ENCODE results near the gene DMBT1.
A peak's percentile ranks its signal among the peaks of the same experiment; 100 is the strongest.
"Not testable (repeated sequence)": the region's sequence is repeated elsewhere in the genome, so short reads cannot be mapped to it uniquely, and the experiment has no call there.

DMBT1 gene

DNA sequence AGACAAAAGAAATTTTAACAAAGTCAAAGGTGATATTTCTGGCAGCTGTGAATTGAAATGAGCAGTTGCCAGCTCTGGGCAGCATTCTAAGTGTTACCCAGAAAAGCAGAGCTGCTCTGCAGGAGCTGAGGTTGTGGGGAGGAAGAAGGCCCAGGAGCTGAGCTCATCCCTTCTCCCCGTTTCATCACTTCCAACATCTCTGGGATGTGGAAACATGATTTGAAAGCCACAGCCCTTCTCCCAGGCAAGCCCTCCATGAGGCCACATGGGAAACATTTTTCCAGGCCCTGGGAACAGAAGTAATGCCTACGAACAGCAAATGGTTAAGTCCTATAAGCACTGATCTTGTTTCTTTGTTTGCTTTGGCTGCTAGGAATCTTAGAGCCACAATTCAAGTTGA, 10.9 kb upstream of the DMBT1 start:
- DNase-seq: no peak

DNA sequence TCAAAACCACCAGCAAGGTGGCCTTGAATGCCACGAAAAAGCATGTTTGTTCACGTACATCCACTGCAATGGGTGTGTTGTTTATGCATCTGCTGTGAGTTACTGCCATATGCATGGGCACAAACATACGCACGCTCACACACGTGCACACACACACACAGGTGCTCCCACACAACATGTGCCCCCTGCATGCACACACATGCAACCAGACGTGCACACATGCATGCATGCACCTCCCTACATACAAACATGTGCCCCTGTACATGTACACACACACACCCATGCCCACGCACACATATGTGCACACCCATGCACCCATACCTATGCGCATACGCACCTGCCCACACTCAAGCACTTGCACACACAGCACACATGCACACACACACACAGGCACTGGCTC, 10.1 kb upstream of the DMBT1 start:
- no peak for DNase-seq

DNA sequence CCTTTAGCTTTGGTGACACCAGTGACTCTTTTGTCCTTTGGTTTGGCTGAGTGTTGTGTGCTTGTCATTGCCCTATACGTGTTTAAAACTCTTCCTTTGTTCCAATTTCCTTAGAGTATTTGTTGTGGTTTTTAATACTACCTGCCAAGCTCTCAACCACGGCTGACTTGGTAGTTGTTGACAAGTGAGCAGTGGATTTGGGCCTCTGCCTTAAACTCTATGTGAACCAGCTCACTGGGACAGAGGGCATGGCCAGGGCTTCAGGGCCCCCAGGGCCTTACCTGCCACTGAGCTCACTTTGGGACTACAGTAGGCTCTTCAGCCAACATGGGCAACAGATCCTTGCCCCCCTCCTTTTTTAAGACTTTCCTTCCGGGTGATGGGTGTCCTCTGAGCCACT, 9.6 kb upstream of the DMBT1 start:
- DNase-seq: no peak

DNA sequence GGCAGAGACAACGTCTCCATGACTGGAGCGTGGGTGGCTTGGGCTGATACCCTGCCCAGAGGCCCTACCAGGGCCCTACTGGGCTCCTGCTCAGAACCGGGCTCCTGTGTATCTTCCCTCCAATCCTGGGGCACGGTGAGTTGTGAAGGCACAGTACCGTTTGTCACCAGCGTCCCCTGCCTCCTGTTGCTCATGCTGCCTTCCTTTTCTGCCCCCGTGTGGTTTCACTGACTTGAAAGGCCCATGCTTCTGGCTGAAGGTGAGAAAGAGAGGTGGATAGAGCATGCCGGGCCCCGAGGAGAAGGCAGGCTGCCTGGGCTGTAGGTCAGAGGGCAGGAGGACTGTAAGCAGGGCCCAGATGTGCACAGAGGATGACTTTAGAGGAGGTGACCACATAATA, 9.1 kb upstream of the DMBT1 start:
- no peak for DNase-seq

DNA sequence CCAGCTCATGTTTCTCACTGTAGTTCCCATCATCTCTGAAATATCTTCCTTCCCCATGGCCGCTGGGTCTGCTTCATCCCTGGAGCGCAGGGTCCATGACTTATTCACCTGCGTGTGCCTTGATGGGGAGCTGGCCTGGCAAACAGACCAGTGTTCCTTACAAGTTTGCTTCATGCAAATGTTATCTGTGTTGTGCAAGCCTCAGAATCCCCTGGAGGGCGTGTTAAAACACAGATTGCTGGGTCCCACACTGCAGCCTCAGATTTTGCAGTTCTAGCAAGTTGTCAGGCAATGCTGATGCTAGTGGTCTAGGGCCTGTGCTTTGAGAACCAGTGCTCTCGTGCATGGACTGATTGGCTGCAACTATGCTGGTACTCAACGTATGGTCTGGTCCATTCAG, 7.2 kb upstream of the DMBT1 start:
- no peak for DNase-seq

DNA sequence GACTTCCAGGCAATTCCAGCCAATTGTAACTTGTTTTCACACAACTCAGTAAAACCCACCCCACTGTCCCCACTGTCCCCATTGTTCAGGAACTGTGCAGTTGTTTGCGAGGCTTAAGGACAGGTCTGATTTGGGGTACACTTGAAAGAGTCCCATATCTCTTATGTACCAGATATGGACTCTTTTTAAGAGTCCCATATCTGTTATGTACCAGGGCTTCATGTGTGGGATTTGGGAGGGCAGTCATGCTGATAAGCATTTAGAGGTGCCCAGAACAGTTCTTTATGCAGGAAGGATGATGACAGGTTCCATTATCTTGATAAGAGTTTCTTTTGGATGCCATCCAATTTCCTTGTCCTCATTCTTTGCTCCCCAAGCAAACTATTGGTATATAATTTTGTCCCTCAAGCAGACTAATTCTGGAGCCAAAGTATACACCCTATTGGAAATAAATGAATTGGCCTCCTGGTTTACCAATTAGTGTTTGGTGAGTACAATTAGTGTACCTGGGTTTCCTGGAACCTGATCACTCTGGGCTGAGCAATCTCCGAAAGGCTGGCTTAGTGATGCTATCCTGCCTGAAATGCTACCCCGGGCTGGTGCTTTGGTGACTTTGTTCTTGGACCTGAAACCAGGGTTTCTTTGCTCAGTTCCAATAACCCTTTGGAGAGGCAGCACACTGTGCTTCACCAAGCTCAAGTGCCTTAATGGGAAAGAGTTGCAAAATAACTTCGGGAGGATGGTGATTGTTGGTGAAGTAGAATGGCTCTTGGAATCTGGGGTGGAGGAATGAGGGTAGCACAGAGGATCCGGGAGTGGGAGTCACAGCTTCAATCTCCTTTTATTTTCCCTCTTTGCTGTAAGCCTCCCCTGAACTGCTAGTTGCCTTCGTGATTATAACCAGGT, 6.2 kb upstream of the DMBT1 start:
- no peak for DNase-seq

DNA sequence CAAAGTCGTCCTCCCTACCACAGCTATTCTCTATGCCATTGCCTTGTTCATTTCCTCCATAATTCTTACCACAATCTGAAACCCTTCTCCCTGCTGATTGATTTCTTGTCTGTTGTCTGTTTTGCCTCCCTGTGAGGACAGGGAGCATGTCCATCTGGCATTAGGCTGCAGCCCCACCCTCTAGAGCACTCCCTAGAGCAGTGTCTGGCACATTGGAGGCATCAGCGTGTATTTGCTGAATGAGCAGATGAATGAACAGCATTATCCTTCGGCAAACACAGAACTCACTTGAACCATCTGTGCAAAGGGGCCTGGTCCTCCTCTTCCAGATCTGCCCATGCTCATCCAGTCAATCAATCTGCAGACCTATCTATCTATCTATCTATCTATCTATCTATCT, 5.1 kb upstream of the DMBT1 start:
- DNase-seq: peak; percentile 51

DNA sequence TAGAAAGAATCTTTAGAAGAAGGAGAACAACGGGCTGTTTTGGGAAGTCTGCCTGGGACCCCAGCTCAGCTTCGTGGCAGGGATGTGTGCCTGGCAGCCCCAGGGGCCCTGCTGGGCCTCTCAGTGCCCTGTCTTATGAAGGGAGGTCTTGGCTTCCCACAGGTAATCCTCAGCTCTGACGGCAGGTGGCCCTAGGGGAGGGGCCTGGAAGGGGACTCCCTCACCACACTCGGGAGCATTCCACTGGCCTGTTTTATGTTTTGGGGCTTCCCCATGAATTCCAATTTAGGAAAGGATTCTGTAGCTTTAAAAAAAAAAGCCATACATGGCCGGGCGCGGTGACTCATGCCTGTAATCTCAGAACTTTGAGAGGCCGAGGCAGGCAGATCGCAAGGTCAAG, 3.0 kb upstream of the DMBT1 start:
- DNase-seq: no peak

DNA sequence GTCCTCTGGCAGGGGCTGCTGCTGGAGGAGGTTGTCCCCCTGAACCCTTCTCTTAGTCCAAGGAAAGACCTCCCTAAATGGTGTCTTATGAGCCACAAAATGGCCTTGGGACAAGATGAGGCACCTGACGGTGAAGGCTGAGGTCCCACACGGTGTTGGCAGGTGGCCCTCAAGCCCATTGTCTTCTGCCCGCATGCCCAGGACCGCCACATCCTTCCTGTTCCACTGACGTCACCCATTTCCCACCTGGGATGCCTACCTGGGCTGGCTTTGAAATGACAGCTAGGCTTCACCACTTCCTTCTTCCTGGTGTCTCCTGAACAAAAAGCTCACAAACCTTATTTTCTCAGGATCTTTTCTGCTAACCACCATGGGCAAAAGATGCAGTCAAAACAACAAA, 2.1 kb upstream of the DMBT1 start:
- DNase-seq: no peak

DNA sequence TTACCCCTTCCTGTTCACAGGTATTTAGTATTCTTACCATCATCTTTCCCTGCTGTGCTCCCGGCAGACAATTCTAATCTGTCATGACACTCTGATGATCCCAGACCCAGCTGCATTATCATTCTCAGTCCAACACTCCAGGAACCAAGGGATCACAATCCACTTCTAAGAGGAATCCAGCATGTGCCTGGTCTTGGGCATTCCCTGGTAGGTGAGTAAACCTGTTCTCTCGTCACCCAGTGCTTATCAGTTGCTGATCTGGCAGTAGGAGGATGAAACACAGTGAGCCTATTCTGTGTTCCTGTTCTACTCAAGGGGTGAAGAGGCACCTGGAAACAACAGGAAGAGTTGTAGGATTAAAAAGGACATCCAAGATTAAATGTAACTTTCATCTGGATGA, 1.3 kb upstream of the DMBT1 start:
- DNase-seq: no peak

DNA sequence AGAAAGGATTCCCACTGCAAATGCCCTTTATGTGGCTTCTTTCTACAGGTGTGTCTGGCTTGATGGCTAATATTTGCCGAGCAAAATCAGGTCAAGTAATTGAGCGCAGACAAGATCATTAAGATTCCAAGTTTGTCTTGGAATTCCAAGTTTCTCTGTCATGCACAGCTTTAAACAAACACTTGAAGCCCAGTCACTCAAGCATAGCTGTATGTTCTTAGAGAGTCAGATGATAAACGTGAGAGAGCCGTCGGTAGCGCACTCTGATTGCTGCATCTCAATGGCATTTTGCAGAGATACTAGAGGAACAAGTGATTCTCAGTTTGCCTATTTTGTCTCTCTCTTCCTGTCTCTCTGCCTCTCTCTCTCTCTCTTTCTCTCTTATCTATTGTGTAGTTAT, 658 bp downstream of the DMBT1 start:
- DNase-seq: no peak

DNA sequence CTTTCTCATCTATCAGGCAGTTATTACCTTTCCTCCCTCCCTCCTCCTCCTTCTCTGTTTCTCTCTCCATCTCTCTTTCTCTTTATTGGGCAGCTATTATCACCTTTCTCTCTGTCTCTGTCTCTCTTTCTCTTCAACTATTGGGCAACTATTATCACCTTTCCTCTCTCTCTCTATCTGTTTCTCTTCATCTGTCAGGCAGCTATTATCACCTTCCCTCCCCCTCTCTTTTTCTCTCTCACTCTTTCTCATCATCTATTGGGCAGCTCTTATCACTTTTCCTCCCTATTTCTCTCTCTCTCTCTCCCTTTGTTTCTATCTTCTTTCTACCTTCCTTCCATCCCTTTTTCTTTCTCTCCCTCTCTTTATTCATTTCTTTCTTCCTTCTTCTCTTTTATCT, 1.2 kb downstream of the DMBT1 start:
- no peak for DNase-seq

DNA sequence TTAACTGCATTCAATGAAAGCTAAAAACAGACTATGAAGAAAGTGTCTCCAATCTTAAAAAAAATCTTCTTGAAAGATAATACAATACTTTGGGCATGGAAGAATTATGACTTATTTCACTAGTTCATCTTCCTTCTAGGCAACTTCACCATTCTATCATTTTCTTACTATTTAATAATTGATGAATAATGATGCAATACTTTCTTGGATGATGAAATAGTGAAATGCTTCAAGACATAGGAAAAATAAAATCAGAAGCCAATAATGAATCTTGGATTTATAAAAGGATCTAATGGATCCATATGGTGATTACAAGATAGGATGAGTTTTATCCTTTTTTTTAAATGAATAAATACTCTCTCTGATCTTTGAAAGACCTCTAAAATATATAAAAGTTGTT, 4.4 kb downstream of the DMBT1 start:
- DNase-seq: no peak

DNA sequence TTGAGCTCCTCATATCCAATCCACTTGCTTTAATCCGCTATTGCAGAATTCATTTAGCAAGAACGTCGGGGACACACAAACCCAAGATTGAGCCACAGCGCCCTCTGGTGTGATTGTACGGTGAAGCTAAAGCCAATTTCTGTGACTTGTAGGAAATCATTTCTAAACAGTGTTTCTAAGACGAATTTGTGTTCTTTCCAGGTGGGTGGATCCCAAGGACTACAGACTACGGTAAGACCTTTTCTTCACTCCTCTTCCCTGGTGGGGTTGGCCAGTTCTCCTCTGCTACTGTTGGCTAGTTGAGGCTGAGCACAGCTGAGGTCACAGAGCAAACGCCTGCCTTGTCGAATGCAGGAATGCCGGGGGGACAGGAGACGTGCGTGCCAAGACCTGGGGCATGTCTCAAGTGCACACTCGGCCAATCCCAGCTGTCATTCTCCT, 5.2 kb downstream of the DMBT1 start:
- peak; percentile 40 for DNase-seq

DNA sequence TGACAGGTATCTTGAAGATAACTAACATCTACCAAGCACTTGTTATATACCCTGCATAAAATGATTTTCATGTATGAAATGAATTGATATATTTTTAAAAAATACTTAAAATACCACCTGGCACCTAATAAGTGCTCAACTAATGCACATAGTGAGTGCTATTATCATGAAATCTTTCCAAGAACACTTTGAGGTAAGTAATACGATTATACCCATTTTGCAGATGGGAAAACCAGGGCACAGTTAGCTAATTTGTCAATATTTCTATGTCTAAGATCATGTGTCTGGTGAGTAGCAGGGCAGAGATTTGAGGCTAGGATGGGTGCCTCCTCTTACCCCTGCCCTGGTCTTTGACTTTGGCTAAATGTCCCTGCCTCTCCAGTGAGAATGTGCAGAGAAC, 6.1 kb downstream of the DMBT1 start:
- DNase-seq: no peak

DNA sequence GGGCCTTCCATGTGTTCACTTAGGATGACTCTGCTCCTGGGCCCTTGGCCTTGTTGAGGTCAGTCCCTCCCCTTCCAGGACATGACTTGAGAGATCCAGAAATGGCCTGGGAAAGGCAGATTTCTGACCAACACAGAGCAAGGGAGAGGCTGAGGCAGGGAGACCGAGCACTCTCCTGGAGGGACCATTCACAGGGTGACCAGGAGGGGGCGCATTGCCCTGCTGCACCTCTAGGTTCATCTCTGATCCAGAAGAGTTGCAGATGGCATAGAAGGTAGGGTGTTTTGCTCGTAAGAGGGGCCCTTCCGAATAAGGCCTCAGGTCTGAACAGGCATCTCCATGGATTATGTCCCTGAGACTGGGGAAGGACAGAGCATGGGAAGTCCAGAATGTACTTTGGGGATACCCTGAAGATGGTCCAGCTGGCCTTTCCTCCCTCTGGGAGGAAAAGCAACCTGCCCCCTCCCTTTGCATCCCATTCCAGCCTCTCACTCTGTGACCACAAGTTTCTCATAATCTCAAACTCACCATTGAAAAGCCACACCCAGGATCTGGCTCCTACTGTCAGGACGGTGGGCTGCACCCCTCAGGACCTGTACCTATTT, 6.6 kb downstream of the DMBT1 start:
- no peak for DNase-seq

DNA sequence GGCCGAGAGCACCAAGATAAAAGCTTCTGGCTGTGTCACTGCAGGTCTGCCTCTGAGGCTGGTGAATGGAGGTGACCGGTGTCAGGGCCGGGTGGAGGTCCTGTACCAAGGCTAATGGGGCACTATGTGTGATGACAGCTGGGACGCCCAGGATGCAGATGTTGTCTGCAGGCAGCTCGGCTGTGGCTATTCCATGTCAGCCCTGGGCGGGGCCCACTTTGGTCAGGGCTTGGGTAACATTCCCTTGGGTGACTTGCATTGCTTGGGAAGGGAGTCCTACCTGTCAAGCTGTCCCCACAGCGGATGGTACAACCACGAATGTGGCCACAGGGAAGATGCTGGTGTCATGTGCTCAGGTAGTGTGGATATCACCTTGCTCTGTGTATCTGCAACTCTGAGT, 8.0 kb downstream of the DMBT1 start:
- no peak for DNase-seq

DNA sequence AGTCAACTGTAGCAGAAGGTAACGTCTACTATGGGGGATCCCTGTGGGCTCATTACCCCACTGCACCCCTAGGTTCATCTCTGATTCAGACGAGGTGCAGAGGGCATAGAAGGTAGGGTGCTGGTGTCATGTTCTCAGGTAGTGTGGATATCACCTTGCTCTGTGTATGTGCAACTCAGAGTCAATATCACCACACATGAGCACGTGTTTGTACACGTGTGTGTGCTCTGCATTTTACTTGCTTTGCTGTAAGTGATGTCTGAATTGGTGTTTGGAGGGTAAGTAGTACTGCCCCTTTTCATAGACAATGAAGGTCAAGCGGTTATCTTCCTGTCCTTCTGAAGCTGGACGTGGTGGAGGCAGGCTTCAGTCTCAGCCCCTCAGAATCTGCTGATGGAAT, 10.4 kb downstream of the DMBT1 start:
- DNase-seq: no peak

DNA sequence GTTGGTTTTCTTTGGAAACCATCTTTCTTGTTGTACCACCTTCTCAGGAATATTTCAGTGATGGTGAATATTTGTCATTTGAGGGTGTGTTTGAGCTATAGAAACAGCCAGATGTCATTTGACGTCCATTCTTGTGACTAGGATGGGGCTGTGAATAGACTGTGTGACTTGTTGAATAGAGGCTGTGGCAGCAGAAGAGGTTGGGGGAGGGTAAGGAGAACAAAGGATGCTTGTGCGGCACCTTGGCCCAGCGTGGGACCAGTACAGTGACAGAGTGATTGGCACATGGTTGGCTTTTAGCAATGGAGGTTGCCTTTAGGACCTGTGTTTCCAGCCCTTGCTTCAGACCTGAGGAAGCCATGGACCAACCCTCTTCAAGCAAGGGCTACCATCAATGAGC, 11.3 kb downstream of the DMBT1 start:
- no peak for DNase-seq

DNA sequence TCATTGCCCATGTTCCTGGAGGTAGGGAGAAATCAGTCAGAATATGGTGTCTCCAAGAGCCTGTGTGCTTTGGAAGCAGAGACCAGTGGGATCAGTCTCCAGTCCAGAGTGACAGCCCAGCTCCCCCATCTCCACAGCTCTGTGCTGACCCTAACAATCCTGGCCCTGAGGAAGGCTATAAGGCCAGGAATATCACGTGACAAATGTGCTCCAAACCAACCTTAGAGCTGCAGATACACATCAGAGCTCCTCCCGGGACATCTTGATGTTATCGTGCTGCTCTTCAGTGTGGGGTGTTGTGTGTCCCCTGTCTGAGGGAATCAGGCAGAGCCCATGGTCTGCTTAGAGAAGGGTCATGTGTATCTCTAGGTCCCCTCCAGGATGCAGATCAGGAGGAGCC, 15.2 kb downstream of the DMBT1 start:
- DNase-seq: no peak

DNA sequence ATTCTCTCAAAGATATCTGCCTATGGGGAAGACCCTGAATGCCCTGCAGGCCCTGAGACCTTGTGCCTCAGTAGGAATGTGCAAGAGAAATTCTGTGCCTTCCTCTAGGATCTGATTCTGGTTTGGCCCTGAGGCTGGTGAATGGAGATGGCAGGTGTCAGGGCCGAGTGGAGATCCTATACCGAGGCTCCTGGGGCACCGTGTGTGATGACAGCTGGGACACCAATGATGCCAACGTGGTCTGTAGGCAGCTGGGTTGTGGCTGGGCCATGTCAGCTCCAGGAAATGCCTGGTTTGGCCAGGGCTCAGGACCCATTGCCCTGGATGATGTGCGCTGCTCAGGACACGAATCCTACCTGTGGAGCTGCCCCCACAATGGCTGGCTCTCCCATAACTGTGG, 15.7 kb downstream of the DMBT1 start:
- no peak for DNase-seq

DNA sequence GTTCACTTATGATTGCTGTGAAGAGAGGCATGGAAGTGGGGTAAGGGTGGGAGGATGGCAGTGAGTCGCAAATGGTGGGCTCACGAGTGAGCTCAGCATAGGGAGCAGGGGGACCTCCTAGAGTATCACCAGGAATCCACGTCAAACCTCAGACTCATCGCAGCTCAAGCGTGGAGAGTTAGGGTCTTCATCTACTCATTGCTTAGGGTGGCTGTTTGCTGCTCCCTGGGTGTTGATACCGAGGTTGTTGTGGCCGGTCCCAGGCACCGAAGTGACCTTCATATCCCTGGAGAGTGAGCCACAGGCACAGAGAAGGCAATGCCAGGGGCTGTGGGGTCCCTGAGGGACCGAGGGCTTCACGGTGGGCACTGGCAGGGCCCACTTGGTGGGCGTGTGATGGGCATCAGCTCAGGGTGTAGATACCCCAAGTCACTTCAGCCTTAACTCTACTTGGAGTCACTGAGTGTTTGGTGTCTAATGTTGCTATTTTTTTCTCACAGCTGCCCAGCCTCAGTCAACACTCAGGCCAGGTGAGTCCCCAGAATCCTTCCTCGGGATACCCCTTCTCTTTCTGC, 16.8 kb downstream of the DMBT1 start:
- DNase-seq: no peak

DNA sequence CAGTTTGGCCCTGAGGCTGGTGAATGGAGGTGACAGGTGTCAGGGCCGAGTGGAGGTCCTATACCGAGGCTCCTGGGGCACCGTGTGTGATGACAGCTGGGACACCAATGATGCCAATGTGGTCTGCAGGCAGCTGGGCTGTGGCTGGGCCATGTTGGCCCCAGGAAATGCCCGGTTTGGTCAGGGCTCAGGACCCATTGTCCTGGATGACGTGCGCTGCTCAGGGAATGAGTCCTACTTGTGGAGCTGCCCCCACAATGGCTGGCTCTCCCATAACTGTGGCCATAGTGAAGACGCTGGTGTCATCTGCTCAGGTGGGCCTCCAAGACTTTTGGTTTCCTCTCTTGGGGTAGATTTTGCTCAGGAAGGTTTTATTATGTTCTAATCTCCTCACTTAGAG, 25.5 kb downstream of the DMBT1 start:
- DNase-seq: not testable (repeated sequence)

DNA sequence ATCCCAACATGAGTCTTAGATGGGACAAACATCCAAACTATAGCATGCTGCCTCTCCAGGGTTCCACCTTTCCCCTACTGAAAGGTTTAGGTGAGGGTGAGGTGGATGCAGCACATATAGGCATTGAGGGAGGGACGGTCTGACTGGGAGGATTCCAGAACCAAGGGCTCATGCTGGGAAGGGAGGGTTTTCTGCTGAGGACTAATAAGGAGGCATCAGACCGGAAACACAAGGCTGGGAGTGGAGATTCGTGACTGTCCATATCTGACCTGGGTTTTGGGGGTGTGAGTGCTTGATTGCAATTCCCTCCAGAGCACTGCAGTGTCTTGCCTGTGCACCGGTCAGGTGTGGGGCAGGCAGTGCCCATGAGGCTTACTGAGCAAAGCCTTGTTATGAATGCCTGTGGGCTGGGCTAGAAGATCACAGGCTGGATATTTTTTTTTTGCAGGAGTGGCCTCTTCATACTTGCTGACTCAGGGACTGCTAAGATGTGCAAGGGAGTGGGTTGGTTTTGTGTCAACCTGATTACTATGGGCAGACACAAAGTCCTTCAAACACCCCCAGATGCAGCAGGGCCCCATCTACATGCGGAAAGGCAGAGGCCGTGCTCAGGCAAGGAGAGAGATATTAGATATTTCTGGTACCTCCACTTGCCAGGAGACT, 26.7 kb downstream of the DMBT1 start:
- no peak for DNase-seq

All from NCI-H1694 (cell line).